ENCODE measurements around the gene PHKB. TPM values are rescaled to one million over a fixed set of nuclear protein-coding genes. Genes with fewer than 3 reads are reported as not detected.
A peak's percentile ranks its signal among the peaks of the same experiment; 100 is the strongest.
"Not testable (repeated sequence)": the region's sequence is repeated elsewhere in the genome, so short reads cannot be mapped to it uniquely, and the experiment has no call there.

Gene PHKB
- total and polyA plus RNA-seq, 4 donors = 24.4 to 86.5 (median 42.7) TPM

DNA sequence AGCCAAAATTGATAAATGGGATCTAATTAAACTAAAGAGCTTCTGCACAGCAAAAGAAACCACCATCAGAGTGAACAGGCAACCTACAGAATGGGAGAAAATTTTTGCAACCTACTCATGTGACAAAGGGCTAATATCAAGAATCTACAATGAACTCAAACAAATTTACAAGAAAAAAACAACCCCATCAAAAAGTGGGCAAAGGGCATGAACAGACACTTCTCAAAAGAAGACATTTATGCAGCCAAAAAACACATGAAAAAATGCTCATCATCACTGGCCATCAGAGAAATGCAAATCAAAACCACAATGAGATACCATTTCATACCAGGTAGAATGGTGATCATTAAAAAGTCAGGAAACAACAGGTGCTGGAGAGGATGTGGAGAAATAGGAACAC lies 18.2 kb upstream of the PHKB start:
- ATAC-seq (ENCODE audit: low FRiP score) = not testable (repeated sequence)

DNA sequence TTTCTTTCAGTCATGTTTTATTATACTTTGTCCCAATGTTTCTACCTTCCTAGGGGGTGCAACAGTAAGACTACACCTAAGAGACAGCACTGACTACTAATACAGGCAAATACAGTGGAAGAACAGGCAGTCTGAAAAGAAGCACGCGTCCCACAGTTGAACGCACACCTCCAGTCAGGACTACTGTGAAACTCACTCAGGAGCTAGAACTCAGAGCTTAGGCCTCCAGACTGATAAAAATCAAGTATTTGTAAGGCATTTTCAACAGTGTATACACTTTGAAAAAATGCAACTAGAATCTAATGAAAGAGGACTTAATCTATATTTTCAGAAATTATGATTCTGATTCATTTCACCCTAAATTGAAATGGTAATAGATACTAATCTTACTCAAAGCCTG lies 14.7 kb upstream of the PHKB start:
- intact Hi-C loops (cut with DNase I) = no loop called here
- DNase-seq = no peak
- H3K4me1 ChIP-seq (ENCODE audit: control insufficient read depth in 1 of 2, insufficient read depth in 2 of 2, low read length in 2 of 2) = no peaks in the 10 kb centered on the region
- H3K36me3 ChIP-seq (ENCODE audit: control insufficient read depth in 1 of 2, insufficient read depth in 2 of 2, low read length in 1 of 2) = peaks cover 0 to 1% of the 10 kb centered on the region in 2 donors
- H3K9me3 ChIP-seq (ENCODE audit: control insufficient read depth, low read length) = no peaks in the 10 kb centered on the region
- no peak overlapping the region for H3K4me3 ChIP-seq (ENCODE audit: low read length in 2 of 2)
- no peak overlapping the region for H3K27ac ChIP-seq (ENCODE audit: low read depth in 1 of 2, low read length in 2 of 2)
- H3K27me3 ChIP-seq (ENCODE audit: control insufficient read depth in 1 of 2, insufficient read depth in 2 of 2, low read length in 1 of 2) = no peaks in the 10 kb centered on the region
- 97 to 98% methylated on average over 3 of the region's 3 CpGs for WGBS, 2 donors
- ATAC-seq (ENCODE audit: low FRiP score) = no peak

More for the DNA sequence above, 18.2 kb upstream of the PHKB start:
- H3K36me3 ChIP-seq (ENCODE audit: control insufficient read depth in 1 of 2, insufficient read depth in 2 of 2, low read length in 1 of 2); H3K27me3 ChIP-seq (ENCODE audit: control insufficient read depth in 1 of 2, insufficient read depth in 2 of 2, low read length in 1 of 2); H3K4me3 ChIP-seq (ENCODE audit: low read length in 2 of 2); H3K27ac ChIP-seq (ENCODE audit: low read depth in 1 of 2, low read length in 2 of 2); H3K4me1 ChIP-seq (ENCODE audit: control insufficient read depth in 1 of 2, insufficient read depth in 2 of 2, low read length in 2 of 2); H3K9me3 ChIP-seq (ENCODE audit: control insufficient read depth, low read length); intact Hi-C loops (cut with DNase I); DNase-seq: not testable (repeated sequence)

DNA sequence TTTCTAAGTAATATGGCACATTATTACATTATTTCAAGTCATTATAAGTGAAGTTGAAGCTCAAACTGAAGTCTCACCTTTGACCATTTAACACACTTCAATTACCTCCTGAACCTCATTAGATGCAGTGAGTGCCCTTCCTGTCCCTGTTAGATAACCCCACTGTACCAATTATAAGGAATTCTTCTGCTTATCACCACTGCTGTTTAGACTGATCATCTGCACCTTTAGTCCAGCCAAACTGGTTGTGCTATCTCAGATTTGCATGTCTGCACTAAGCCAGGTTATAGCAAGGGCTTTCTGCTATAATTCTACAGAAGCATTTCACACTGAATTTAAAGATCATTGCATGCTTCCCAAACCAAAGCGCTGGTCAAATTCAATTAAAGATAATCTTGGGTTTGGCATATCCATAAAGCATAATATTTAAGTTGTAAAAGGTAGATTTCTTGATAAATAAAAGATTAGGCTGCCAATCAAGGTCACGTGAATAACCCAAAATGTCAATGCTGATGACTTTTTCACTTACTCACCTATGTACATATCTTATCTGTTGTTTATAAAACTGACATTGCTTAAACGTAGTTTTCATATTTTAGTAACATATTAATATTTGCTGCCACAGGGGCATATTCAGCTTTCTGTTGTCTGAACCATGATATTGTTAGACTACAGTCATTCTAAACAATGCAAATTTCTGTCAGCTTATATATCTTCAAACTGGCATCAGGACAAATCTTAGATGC lies 12.1 kb upstream of the PHKB start:
- ATAC-seq (ENCODE audit: low FRiP score) = no peak
- DNase-seq = no peak

DNA sequence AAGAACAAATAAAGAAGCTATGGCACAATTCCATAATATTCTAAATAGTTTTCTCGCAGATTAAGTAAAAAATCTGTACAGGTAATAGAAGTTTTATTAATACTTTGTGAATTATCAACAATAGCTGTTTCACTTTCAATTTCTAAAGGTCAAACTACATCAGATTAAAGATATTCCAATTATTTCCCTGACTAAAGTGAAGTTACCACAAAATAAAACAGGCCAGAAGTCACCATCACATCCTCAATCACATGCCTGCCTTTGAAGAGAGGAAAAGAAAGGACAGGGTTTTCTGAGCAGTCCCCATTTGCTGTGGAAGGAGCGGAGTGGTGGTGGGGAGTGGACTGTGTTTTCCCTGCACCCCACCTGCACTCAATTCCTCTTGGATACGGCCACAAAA lies 11.3 kb upstream of the PHKB start:
- intact Hi-C loops (cut with DNase I) = no loop called here
- H3K27me3 ChIP-seq (ENCODE audit: control insufficient read depth in 1 of 2, insufficient read depth in 2 of 2, low read length in 1 of 2) = no peaks in the 10 kb centered on the region

More for the DNA sequence above, 12.1 kb upstream of the PHKB start:
- Histone ChIP-seq H3K36me3 (ENCODE audit: control insufficient read depth in 1 of 2, insufficient read depth in 2 of 2, low read length in 1 of 2) (peaks cover 0 to 5% of the 10 kb centered on the region in 2 donors), H3K27ac (ENCODE audit: low read depth in 1 of 2, low read length in 2 of 2) (no peak overlapping the region), H3K27me3 (ENCODE audit: control insufficient read depth in 1 of 2, insufficient read depth in 2 of 2, low read length in 1 of 2) (no peaks in the 10 kb centered on the region), H3K4me3 (ENCODE audit: low read length in 2 of 2) (no peak overlapping the region), H3K4me1 (ENCODE audit: control insufficient read depth in 1 of 2, insufficient read depth in 2 of 2, low read length in 2 of 2) (no peaks in the 10 kb centered on the region), H3K9me3 (ENCODE audit: control insufficient read depth, low read length) (no peaks in the 10 kb centered on the region)
- intact Hi-C loops (cut with DNase I) = no loop called here
- WGBS, 2 donors = 76 to 80% methylated on average over 3 of the region's 3 CpGs

DNA sequence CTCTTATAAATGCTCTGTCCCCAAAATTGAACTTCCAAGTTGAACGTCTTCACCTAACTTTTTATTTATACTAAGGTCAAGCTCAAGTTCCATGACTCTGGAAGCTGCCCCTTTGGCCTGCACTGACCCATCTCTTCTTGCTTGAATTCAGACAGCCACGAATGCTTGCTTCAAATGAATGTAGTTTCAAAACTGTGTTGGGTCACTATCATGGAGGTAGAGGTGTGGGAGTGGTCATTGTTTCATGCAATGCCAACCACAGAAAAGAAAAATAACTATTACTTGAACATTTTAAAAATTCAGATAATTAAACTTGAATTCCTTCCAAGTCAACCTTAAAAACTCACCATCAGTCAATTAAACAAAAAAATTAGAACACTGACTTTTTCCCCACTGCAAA lies 2.8 kb upstream of the PHKB start:
- H3K27me3 ChIP-seq (ENCODE audit: control insufficient read depth in 1 of 2, insufficient read depth in 2 of 2, low read length in 1 of 2) = no peaks in the 10 kb centered on the region
- WGBS, 2 donors = 79 to 87% methylated on average over 2 of the region's 2 CpGs
- H3K36me3 ChIP-seq (ENCODE audit: control insufficient read depth in 1 of 2, insufficient read depth in 2 of 2, low read length in 1 of 2) = peaks cover 0 to 3% of the 10 kb centered on the region in 2 donors
- intact Hi-C loops (cut with DNase I) = no loop called here
- ATAC-seq (ENCODE audit: low FRiP score) (no peak), DNase-seq (no peak)
- peaks cover 0 to 1% of the 10 kb centered on the region in 2 donors for H3K4me1 ChIP-seq (ENCODE audit: control insufficient read depth in 1 of 2, insufficient read depth in 2 of 2, low read length in 2 of 2)
- H3K9me3 ChIP-seq (ENCODE audit: control insufficient read depth, low read length) = no peaks in the 10 kb centered on the region
- H3K4me3 ChIP-seq (ENCODE audit: low read length in 2 of 2) = no peak overlapping the region
- H3K27ac ChIP-seq (ENCODE audit: low read depth in 1 of 2, low read length in 2 of 2) = no peak overlapping the region

More for the DNA sequence above, 11.3 kb upstream of the PHKB start:
- DNase-seq (no peak), ATAC-seq (ENCODE audit: low FRiP score) (no peak)
- no peaks in the 10 kb centered on the region for H3K9me3 ChIP-seq (ENCODE audit: control insufficient read depth, low read length)
- H3K36me3 ChIP-seq (ENCODE audit: control insufficient read depth in 1 of 2, insufficient read depth in 2 of 2, low read length in 1 of 2) = peaks cover 0 to 5% of the 10 kb centered on the region in 2 donors
- no peaks in the 10 kb centered on the region for H3K4me1 ChIP-seq (ENCODE audit: control insufficient read depth in 1 of 2, insufficient read depth in 2 of 2, low read length in 2 of 2)
- WGBS, 2 donors = 91 to 94% methylated on average over 3 of the region's 3 CpGs
- no peak overlapping the region for H3K4me3 ChIP-seq (ENCODE audit: low read length in 2 of 2)
- no peak overlapping the region for H3K27ac ChIP-seq (ENCODE audit: low read depth in 1 of 2, low read length in 2 of 2)

DNA sequence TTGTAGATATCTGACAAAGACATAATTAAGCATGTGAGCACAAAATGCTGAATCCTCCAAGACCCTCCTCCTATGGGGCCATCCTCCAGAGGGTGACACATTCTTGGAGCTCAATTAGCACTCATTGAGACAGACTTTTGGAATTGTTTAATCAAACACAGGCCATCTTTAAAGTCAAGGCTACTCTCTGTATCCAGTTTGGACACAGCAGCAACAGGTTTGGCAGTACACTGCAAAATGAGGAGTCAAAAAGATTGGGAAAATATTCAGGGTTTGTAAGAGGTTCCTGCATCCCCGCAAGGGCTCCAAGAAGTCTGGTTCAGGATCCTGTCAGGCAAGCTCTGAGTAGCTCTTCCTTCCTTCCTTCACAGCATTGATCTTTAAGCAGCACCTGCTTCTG lies 1.5 kb upstream of the PHKB start:
- Histone ChIP-seq H3K4me3 (ENCODE audit: low read length in 2 of 2) (no peak overlapping the region), H3K4me1 (ENCODE audit: control insufficient read depth in 1 of 2, insufficient read depth in 2 of 2, low read length in 2 of 2) (peaks cover 0 to 4% of the 10 kb centered on the region in 2 donors), H3K9me3 (ENCODE audit: control insufficient read depth, low read length) (no peaks in the 10 kb centered on the region), H3K36me3 (ENCODE audit: control insufficient read depth in 1 of 2, insufficient read depth in 2 of 2, low read length in 1 of 2) (peaks cover 0 to 1% of the 10 kb centered on the region in 2 donors), H3K27ac (ENCODE audit: low read depth in 1 of 2, low read length in 2 of 2) (no peak overlapping the region), H3K27me3 (ENCODE audit: control insufficient read depth in 1 of 2, insufficient read depth in 2 of 2, low read length in 1 of 2) (no peaks in the 10 kb centered on the region)
- ATAC-seq (ENCODE audit: low FRiP score) (no peak), DNase-seq (no peak)
- WGBS, 2 donors = 95 to 96% methylated on average over 1 of the region's 1 CpG
- intact Hi-C loops (cut with DNase I) = loop anchor here in 1 of 2 donors (10.0 kb wide), 1 partner anchor 175 kb away; no protein-coding TSS in a partner anchor

DNA sequence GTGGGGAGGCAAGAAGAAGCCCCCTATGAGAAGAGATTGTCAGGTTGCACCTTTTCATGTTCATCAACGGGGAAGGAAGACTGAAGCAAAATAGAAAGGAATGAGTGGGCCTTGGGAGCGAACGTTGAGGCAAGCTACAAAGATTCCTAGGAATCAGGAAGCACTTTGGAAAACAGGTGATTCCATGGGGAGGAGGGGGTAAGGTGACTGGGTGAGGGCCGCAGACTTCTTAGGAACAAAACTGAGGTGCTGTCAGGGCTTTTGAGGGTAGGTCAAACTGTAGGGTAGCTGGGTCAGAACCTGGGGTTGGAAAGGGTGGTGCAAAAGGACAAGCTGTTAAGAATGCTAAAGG lies 796 bp upstream of the PHKB start:
- Histone ChIP-seq H3K4me3 (ENCODE audit: low read length in 2 of 2) (peak overlapping the region; percentile 54 to 94), H3K27ac (ENCODE audit: low read depth in 1 of 2, low read length in 2 of 2) (peak overlapping the region; percentile 81 to 85), H3K9me3 (ENCODE audit: control insufficient read depth, low read length) (no peaks in the 10 kb centered on the region), H3K4me1 (ENCODE audit: control insufficient read depth in 1 of 2, insufficient read depth in 2 of 2, low read length in 2 of 2) (peaks cover 0 to 4% of the 10 kb centered on the region in 2 donors), H3K27me3 (ENCODE audit: control insufficient read depth in 1 of 2, insufficient read depth in 2 of 2, low read length in 1 of 2) (no peaks in the 10 kb centered on the region), H3K36me3 (ENCODE audit: control insufficient read depth in 1 of 2, insufficient read depth in 2 of 2, low read length in 1 of 2) (peaks cover 0 to 1% of the 10 kb centered on the region in 2 donors)
- ATAC-seq (ENCODE audit: low FRiP score) (no peak), DNase-seq (no peak)
- 2 to 3% methylated on average over 4 of the region's 4 CpGs for WGBS, 2 donors
- intact Hi-C loops (cut with DNase I) = loop anchor here in 1 of 2 donors (10.0 kb wide), 1 partner anchor 174 kb away; no protein-coding TSS in a partner anchor

DNA sequence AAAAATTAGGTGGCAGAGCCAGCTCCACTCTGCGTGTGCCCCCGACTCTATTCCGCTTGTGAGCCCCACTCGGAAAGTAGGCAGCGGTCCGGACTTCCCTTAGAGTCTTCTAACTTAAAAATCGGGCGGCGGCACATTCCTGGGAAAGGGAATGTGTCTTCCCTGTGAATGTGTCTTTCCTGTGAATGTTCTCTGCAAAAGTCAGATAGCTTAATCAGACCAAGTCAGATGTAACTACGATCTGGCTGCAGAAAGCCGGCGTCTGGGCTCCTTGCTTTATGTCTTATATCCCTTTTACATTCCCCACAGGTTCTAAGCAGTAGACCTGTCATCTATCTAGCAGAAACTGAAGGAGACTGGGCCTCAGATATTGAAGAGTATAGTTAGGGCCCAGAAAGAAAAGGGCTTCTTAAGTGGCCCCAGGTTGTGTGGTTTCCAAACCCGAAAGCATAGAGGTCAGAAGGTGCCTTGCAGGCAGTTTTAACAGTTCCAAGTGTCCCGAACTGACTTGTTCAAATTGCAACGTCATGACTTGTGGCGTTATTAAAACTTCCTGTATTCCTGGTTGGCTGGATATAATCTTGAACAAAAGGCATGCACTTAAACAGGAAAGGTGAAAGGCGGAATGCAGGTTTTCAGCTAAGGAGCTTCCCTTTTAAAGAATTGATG lies 601 bp downstream of the PHKB start:
- Histone ChIP-seq H3K27me3 (ENCODE audit: control insufficient read depth in 1 of 2, insufficient read depth in 2 of 2, low read length in 1 of 2) (no peaks in the 10 kb centered on the region), H3K4me1 (ENCODE audit: control insufficient read depth in 1 of 2, insufficient read depth in 2 of 2, low read length in 2 of 2) (peaks cover 2 to 4% of the 10 kb centered on the region in 2 donors), H3K9me3 (ENCODE audit: control insufficient read depth, low read length) (no peaks in the 10 kb centered on the region), H3K36me3 (ENCODE audit: control insufficient read depth in 1 of 2, insufficient read depth in 2 of 2, low read length in 1 of 2) (no peaks in the 10 kb centered on the region), H3K4me3 (ENCODE audit: low read length in 2 of 2) (peak overlapping the region; percentile 54 to 94), H3K27ac (ENCODE audit: low read depth in 1 of 2, low read length in 2 of 2) (peak overlapping the region in 1 of 2 donors; percentile 49)
- intact Hi-C loops (cut with DNase I) = loop anchor here in 1 of 2 donors (10.0 kb wide), 1 partner anchor 173 kb away; no protein-coding TSS in a partner anchor
- DNase-seq (no peak), ATAC-seq (ENCODE audit: low FRiP score) (peak; percentile 34)
- WGBS, 2 donors = 1% methylated on average over 17 of the region's 17 CpGs

Data from aorta (tissue), 5 donors.